HCT116 (cell line): ENCODE results near the gene SUPT4H1. TPM values are rescaled to one million over a fixed set of nuclear protein-coding genes. Genes with fewer than 3 reads are reported as not detected.

Source experiments
- ATAC-seq: fragments of 200-7000 bp; cut with Tn5 transposase; 2 replicates; pipeline ENCODE4 v1.9.1; 2020; ENCODE audit warnings: mild to moderate bottlenecking, moderate library complexity
- BruUV-seq: library from RNA; stranded (reverse); fragments of 400-500 nt; replicated peaks from 2 replicates; lab custom pipeline; 2021; lab: Mats Ljungman, UMichigan
- CTCF ChIA-PET: fragments of 300-600 bp; sonication (Branson Sonifier 250); formaldehyde crosslinking; loops from one replicate; lab custom pipeline; 2021; ENCODE audit warnings: antibody characterized with exemption; lab: Charles Lee
- POLR2A ChIA-PET: fragments of 300-600, 350-600 bp; sonication (Branson Sonifier 250); formaldehyde crosslinking; loops from one replicate; lab custom pipeline; 2021; ENCODE audit warnings: antibody characterized with exemption; lab: Charles Lee
- RAD21 ChIA-PET, 2 experiments: fragments of 300-600 bp; sonication (Branson Sonifier 250); formaldehyde crosslinking; loops; one replicate each; lab custom pipeline; 2023; ENCODE audit warnings: low total read pairs in 2 of 2; ENCODE audit not compliant: uncharacterized antibody in 2 of 2, unreplicated experiment in 2 of 2, low non-redundant PET in 1 of 2; lab: Charles Lee
- DNase-seq: peaks from one replicate; pipeline ENCODE4 v3.0.0-alpha.2; 2010; ENCODE audit warnings: low read depth, low spot score
- H2AFZ ChIP-seq: fragments of 200-600 bp; shearing (Covaris generic), sonication (generic); 2 replicates; pipeline ENCODE4 v1.6.1; 2017; ENCODE audit warnings: low read depth, mixed run types, mixed read lengths, antibody characterized with exemption, low read length; ENCODE audit not compliant: poor library complexity, severe bottlenecking
- H3K27ac ChIP-seq: 2 replicates; pipeline ENCODE4 v1.5.1; 2012; ENCODE audit warnings: low read depth, low read length
- H3K27me3 ChIP-seq: fragments of 200-600 bp; sonication (generic); 2 replicates; pipeline ENCODE4 v1.6.1; 2016; ENCODE audit warnings: mixed run types, low read length, mixed read lengths; ENCODE audit not compliant: insufficient read depth
- H3K36me3 ChIP-seq, 2 experiments: fragments of 200-500 bp in 1 of 2; fragments of 200-600 bp in 1 of 2; sonication (Bioruptor generic) in 1 of 2; sonication (generic) in 1 of 2; 2 replicates each; pipeline versions ENCODE4 v1.5.1 to v1.6.1; 2014 to 2016; ENCODE audit warnings: low read length in 2 of 2, inconsistent platforms in 1 of 2, mixed read lengths in 1 of 2, mixed run types in 1 of 2; ENCODE audit not compliant: insufficient read depth in 2 of 2, control insufficient read depth in 1 of 2
- H3K4me1 ChIP-seq, 2 experiments: fragments of 200-600 bp in 1 of 2; sonication (generic) in 1 of 2; 2 replicates each; pipeline versions ENCODE4 v1.5.1 to v1.6.1; 2012 to 2017; ENCODE audit warnings: low read length in 2 of 2, inconsistent platforms in 1 of 2, mild to moderate bottlenecking in 1 of 2, mixed read lengths in 1 of 2, mixed run types in 1 of 2, moderate library complexity in 1 of 2; ENCODE audit not compliant: insufficient read depth in 2 of 2, control insufficient read depth in 1 of 2
- H3K4me2 ChIP-seq: fragments of 200-600 bp; sonication (generic); 2 replicates; pipeline ENCODE4 v1.6.1; 2017; ENCODE audit warnings: mixed run types, low read length, mixed read lengths
- H3K4me3 ChIP-seq, 2 experiments: fragments of 200-600 bp in 1 of 2; sonication (generic) in 1 of 2; replicated peaks in 1 of 2; 2 replicates each; pipeline ENCODE4 v1.5.1; 2011 to 2016; ENCODE audit warnings: low read length in 2 of 2, control low read depth in 1 of 2, low read depth in 1 of 2, mild to moderate bottlenecking in 1 of 2, mixed read lengths in 1 of 2, mixed run types in 1 of 2
- H3K79me2 ChIP-seq: fragments of 200-600 bp; sonication (generic); 2 replicates; pipeline ENCODE4 v1.6.1; 2017; ENCODE audit warnings: mild to moderate bottlenecking, mixed run types, low read length, moderate library complexity, mixed read lengths; ENCODE audit not compliant: insufficient read depth
- H3K9ac ChIP-seq: fragments of 200-600 bp; sonication (generic); 2 replicates; pipeline ENCODE4 v1.6.1; 2016; ENCODE audit warnings: low read length, mixed read lengths
- H3K9me2 ChIP-seq: fragments of 200-600 bp; sonication (generic), shearing (Covaris generic); 2 replicates; pipeline ENCODE4 v1.6.1; 2017; ENCODE audit warnings: mixed run types, mild to moderate bottlenecking, moderate library complexity; ENCODE audit not compliant: insufficient read depth
- H3K9me3 ChIP-seq, 2 experiments: fragments of 200-500 bp in 1 of 2; fragments of 200-600 bp in 1 of 2; sonication (Bioruptor generic) in 1 of 2; sonication (generic) in 1 of 2; 2 replicates each; pipeline ENCODE4 v1.6.1; 2014 to 2017; ENCODE audit warnings: low read length in 2 of 2, mixed read lengths in 2 of 2, inconsistent platforms in 1 of 2, low read depth in 1 of 2, mild to moderate bottlenecking in 1 of 2, mixed run types in 1 of 2, moderate library complexity in 1 of 2; ENCODE audit not compliant: control insufficient read depth in 1 of 2, insufficient read depth in 1 of 2
- H4K20me1 ChIP-seq: fragments of 200-600 bp; sonication (generic), shearing (Covaris generic); 2 replicates; pipeline ENCODE4 v1.6.1; 2017; ENCODE audit warnings: mixed run types, mild to moderate bottlenecking, moderate library complexity; ENCODE audit not compliant: insufficient read depth
- CBX3 ChIP-seq: IDR thresholded peaks from 2 replicates; pipeline ENCODE4 v1.6.1; 2012; ENCODE audit warnings: low read depth
- CEBPB ChIP-seq: IDR thresholded peaks from 2 replicates; pipeline ENCODE4 v1.6.1; 2012; ENCODE audit warnings: low read depth
- EGR1 ChIP-seq: IDR thresholded peaks from 2 replicates; pipeline ENCODE4 v1.6.1; 2012; ENCODE audit warnings: low read depth
- ELF1 ChIP-seq: IDR thresholded peaks from 2 replicates; pipeline ENCODE4 v1.6.1; 2012; ENCODE audit warnings: low read depth, borderline replicate concordance
- EZH2 ChIP-seq: fragments of 200-600 bp; sonication (generic); IDR thresholded peaks from 2 replicates; pipeline ENCODE4 v1.6.1; 2017; ENCODE audit warnings: antibody characterized with exemption, mixed run types
- EZH2phosphoT487 ChIP-seq: fragments of 200-600 bp; IDR thresholded peaks from 2 replicates; pipeline ENCODE4 v1.6.1; 2018; ENCODE audit warnings: antibody characterized with exemption, borderline replicate concordance
- FOSL1 ChIP-seq: IDR thresholded peaks from 2 replicates; pipeline ENCODE4 v1.6.1; 2012; ENCODE audit warnings: low read depth
- JUND ChIP-seq: IDR thresholded peaks from 2 replicates; pipeline ENCODE4 v1.6.1; 2012
- POLR2A ChIP-seq: IDR thresholded peaks from 2 replicates; pipeline ENCODE4 v1.7.0; 2011; ENCODE audit warnings: borderline replicate concordance; ENCODE audit not compliant: insufficient read depth, insufficient read length; ENCODE audit errors: extremely low read depth
- SP1 ChIP-seq: IDR thresholded peaks from 2 replicates; pipeline ENCODE4 v1.6.1; 2012; ENCODE audit warnings: low read depth
- TCF7L2 ChIP-seq: IDR thresholded peaks from 2 replicates; pipeline ENCODE4 v1.7.0; 2011; ENCODE audit warnings: borderline replicate concordance, inconsistent platforms; ENCODE audit not compliant: insufficient read depth, insufficient read length; ENCODE audit errors: extremely low read depth
- ZBTB33 ChIP-seq: IDR thresholded peaks from 2 replicates; pipeline ENCODE4 v1.6.1; 2011; ENCODE audit warnings: mild to moderate bottlenecking, low read length, moderate library complexity; ENCODE audit not compliant: insufficient replicate concordance; ENCODE audit errors: extremely low read depth
- ZFX ChIP-seq: fragments of 450-650 bp; IDR thresholded peaks from 2 replicates; pipeline ENCODE4 v1.6.1; 2017
- ZNF274 ChIP-seq: fragments of 200-500 bp; sonication (Bioruptor generic); IDR thresholded peaks from 2 replicates; pipeline ENCODE4 v1.6.1; 2014; ENCODE audit warnings: mild to moderate bottlenecking, low read depth, low read length, inconsistent platforms
- intact Hi-C: fragments of 100-400 bp; cut with micrococcal nuclease; formaldehyde crosslinking; loops from 2 replicates; pipeline ENCODE4 v1.10.0; 2022
- total RNA-seq: library from RNA; stranded (reverse); gene quantifications from one replicate; pipeline ENCODE4 v1.2.1, GENCODE V29; 2021; ENCODE audit not compliant: unreplicated experiment
- TF ChIP-seq, protein P1 (sequence below): IDR thresholded peaks from 2 replicates; pipeline ENCODE4 v1.6.1; 2012
- TF ChIP-seq, protein P2 (sequence below): IDR thresholded peaks from 2 replicates; pipeline ENCODE4 v1.6.1; 2012; ENCODE audit warnings: low read depth

The SUPT4H1 gene
- total RNA-seq, 1 experiment from 2014 or later: 118 TPM

GRCh38 chr17:58339755-58340404 lies 12.1 kb downstream of the SUPT4H1 start:
- no peak overlapping the region for H3K4me2 ChIP-seq
- H3K27ac ChIP-seq: no peak overlapping the region
- no peaks in the 10 kb centered on the region for H3K79me2 ChIP-seq
- POLR2A ChIA-PET: interaction anchor here (0.6 kb wide), 1 partner anchor 291 kb away, joined by 3 read pairs; no protein-coding TSS in a partner anchor
- H3K4me3 ChIP-seq: no peak overlapping the region
- no peaks in the 10 kb centered on the region for H3K9me3 ChIP-seq
- RAD21 ChIA-PET: no interaction called here
- TF ChIP-seq ZFX: no peak
- TF ChIP-seq, protein P1, sequence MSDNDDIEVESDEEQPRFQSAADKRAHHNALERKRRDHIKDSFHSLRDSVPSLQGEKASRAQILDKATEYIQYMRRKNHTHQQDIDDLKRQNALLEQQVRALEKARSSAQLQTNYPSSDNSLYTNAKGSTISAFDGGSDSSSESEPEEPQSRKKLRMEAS: no peak
- TF ChIP-seq ZBTB33: no peak
- no peak for TF ChIP-seq JUND
- no peak for TF ChIP-seq TCF7L2
- no peak for TF ChIP-seq CBX3
- TF ChIP-seq EZH2phosphoT487: no peak
- TF ChIP-seq ELF1: no peak
- no peak for TF ChIP-seq CEBPB
- no peak for TF ChIP-seq SP1
- no peak for TF ChIP-seq EZH2
- TF ChIP-seq POLR2A: no peak
- TF ChIP-seq EGR1: no peak
- no peak for TF ChIP-seq FOSL1
- no peak for TF ChIP-seq ZNF274
- TF ChIP-seq, protein P2, sequence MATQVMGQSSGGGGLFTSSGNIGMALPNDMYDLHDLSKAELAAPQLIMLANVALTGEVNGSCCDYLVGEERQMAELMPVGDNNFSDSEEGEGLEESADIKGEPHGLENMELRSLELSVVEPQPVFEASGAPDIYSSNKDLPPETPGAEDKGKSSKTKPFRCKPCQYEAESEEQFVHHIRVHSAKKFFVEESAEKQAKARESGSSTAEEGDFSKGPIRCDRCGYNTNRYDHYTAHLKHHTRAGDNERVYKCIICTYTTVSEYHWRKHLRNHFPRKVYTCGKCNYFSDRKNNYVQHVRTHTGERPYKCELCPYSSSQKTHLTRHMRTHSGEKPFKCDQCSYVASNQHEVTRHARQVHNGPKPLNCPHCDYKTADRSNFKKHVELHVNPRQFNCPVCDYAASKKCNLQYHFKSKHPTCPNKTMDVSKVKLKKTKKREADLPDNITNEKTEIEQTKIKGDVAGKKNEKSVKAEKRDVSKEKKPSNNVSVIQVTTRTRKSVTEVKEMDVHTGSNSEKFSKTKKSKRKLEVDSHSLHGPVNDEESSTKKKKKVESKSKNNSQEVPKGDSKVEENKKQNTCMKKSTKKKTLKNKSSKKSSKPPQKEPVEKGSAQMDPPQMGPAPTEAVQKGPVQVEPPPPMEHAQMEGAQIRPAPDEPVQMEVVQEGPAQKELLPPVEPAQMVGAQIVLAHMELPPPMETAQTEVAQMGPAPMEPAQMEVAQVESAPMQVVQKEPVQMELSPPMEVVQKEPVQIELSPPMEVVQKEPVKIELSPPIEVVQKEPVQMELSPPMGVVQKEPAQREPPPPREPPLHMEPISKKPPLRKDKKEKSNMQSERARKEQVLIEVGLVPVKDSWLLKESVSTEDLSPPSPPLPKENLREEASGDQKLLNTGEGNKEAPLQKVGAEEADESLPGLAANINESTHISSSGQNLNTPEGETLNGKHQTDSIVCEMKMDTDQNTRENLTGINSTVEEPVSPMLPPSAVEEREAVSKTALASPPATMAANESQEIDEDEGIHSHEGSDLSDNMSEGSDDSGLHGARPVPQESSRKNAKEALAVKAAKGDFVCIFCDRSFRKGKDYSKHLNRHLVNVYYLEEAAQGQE: no peak
- H3K9me2 ChIP-seq: no peaks in the 10 kb centered on the region
- BruUV-seq: no TSS peak
- H4K20me1 ChIP-seq: no peaks in the 10 kb centered on the region
- peaks cover 17 to 47% of the 10 kb centered on the region in 2 experiments for H3K4me1 ChIP-seq
- H2AFZ ChIP-seq: no peak overlapping the region
- CTCF ChIA-PET: no interaction called here
- intact Hi-C loops: no loop called here
- DNase-seq: no peak
- ATAC-seq: no peak
- no peak overlapping the region for H3K9ac ChIP-seq
- H3K27me3 ChIP-seq: no peaks in the 10 kb centered on the region
- peaks cover 7 to 10% of the 10 kb centered on the region in 2 experiments for H3K36me3 ChIP-seq
